K562 (cell line): ENCODE data around the gene C2orf92. TPM values are rescaled to one million over a fixed set of nuclear protein-coding genes. Genes with fewer than 3 reads are reported as not detected.

Source experiments
- ATAC-seq: fragments of 200-7000 bp; cut with Tn5 transposase; 3 replicates; pipeline ENCODE4 v1.9.1; 2020; ENCODE audit warnings: moderate library complexity
- BruUV-seq: library from RNA; stranded (reverse); fragments of 400-500 nt; replicated peaks from 2 replicates; lab custom pipeline; 2021; lab: Mats Ljungman, UMichigan
- CTCF ChIA-PET: fragments of 300-600 bp; formaldehyde crosslinking; extraction: SDS; loops from one replicate; lab custom pipeline; 2021; ENCODE audit warnings: low intra/inter-chr PET ratio; lab: Yijun Ruan, JAX
- POLR2A ChIA-PET: fragments of 300-600, 350-650 bp; sonication (Branson Sonifier 250); formaldehyde crosslinking; extraction: SDS; loops from one replicate; lab custom pipeline; 2021; ENCODE audit warnings: antibody characterized with exemption, inconsistent platforms; lab: Yijun Ruan, JAX
- DNase-seq, 4 experiments: peaks; one replicate each; pipeline versions ENCODE4 v3.0.0 to v3.0.0-alpha.2; 2011 to 2018; ENCODE audit warnings: low spot score in 3 of 4, mixed read lengths in 3 of 4; ENCODE audit errors: extremely low read depth in 1 of 4
- FAIRE-seq: peaks from 2 replicates; lab custom pipeline; 2011; peaks lifted over from hg19 to GRCh38; lab: Jason Lieb, UNC
- H2AFZ ChIP-seq: 2 replicates; pipeline ENCODE4 v1.6.0; 2011; ENCODE audit warnings: low read depth, low read length, control low read depth, inconsistent platforms
- H3K27ac ChIP-seq: fragments of 200-600 bp; 3 replicates; pipeline ENCODE4 v1.8.0; 2011; ENCODE audit warnings: low read depth, mild to moderate bottlenecking, control low read depth, inconsistent platforms, low read length, moderate library complexity, mixed read lengths; ENCODE audit errors: extremely low read depth
- H3K27me3 ChIP-seq, 2 experiments: fragments of 300-600 bp in 1 of 2; 2 replicates in 1 of 2; 3 replicates in 1 of 2; pipeline versions ENCODE4 v1.6.0 to v1.8.0; 2011; ENCODE audit warnings: inconsistent platforms in 2 of 2, low read length in 2 of 2, mild to moderate bottlenecking in 1 of 2, mixed read lengths in 1 of 2, moderate library complexity in 1 of 2; ENCODE audit not compliant: control insufficient read depth in 2 of 2, insufficient read depth in 2 of 2
- H3K36me3 ChIP-seq: fragments of 300-600 bp; 3 replicates; pipeline ENCODE4 v1.8.0; 2011; ENCODE audit warnings: mild to moderate bottlenecking, low read length, inconsistent platforms; ENCODE audit not compliant: control insufficient read depth, insufficient read depth
- H3K4me1 ChIP-seq, 2 experiments: fragments of 200-600 bp in 1 of 2; replicated peaks in 1 of 2; 2 replicates in 1 of 2; 3 replicates in 1 of 2; pipeline versions ENCODE4 v1.5.1 to v1.8.0; 2011; ENCODE audit warnings: inconsistent platforms in 2 of 2, low read length in 2 of 2, mild to moderate bottlenecking in 1 of 2, mixed read lengths in 1 of 2, moderate library complexity in 1 of 2; ENCODE audit not compliant: control insufficient read depth in 2 of 2, insufficient read depth in 2 of 2
- H3K4me2 ChIP-seq: 2 replicates; pipeline ENCODE4 v1.6.1; 2011; ENCODE audit warnings: low read length, control low read depth, inconsistent platforms, mixed read lengths; ENCODE audit not compliant: insufficient read depth
- H3K4me3 ChIP-seq: fragments of 200-600 bp; sonication (generic), shearing (Covaris generic); 2 replicates; pipeline ENCODE4 v1.5.1; 2016; ENCODE audit warnings: control low read depth, inconsistent platforms
- H3K79me2 ChIP-seq: fragments of 200-600 bp; 3 replicates; pipeline ENCODE4 v1.8.0; 2011; ENCODE audit warnings: low read length, inconsistent platforms; ENCODE audit not compliant: control insufficient read depth, insufficient read depth
- H3K9ac ChIP-seq, 2 experiments: 2 replicates each; pipeline versions ENCODE4 v1.6.0 to v1.6.1; 2011; ENCODE audit warnings: low read depth in 2 of 2, low read length in 2 of 2, control low read depth in 1 of 2, inconsistent platforms in 1 of 2, mild to moderate bottlenecking in 1 of 2, mixed read lengths in 1 of 2; ENCODE audit not compliant: insufficient read depth in 1 of 2
- H3K9me1 ChIP-seq: one replicate; pipeline ENCODE4 v1.6.0; 2011; ENCODE audit warnings: inconsistent platforms, mild to moderate bottlenecking, low read length, moderate library complexity; ENCODE audit not compliant: control insufficient read depth, insufficient read depth
- H3K9me3 ChIP-seq: replicated peaks from 2 replicates; pipeline ENCODE4 v1.5.1; 2011; ENCODE audit warnings: low read depth, low read length, inconsistent platforms; ENCODE audit not compliant: control insufficient read depth, insufficient read depth
- H4K20me1 ChIP-seq: replicated peaks from 2 replicates; pipeline ENCODE4 v1.6.1; 2011; ENCODE audit warnings: low read length, inconsistent platforms, mixed read lengths; ENCODE audit not compliant: control insufficient read depth, insufficient read depth
- COPS2 ChIP-seq: fragments of 450-650 bp; conservative IDR thresholded peaks from 2 replicates; pipeline ENCODE4 v1.6.1; 2016; ENCODE audit warnings: mild to moderate bottlenecking, moderate library complexity
- DNMT1 ChIP-seq: fragments of 450-650 bp; IDR thresholded peaks from 2 replicates; pipeline ENCODE4 v1.6.1; 2016; ENCODE audit warnings: antibody characterized with exemption, mild to moderate bottlenecking
- MECOM ChIP-seq: fragments of 250-450 bp; sonication (Bioruptor Pico); IDR thresholded peaks from 2 replicates; pipeline ENCODE4 v1.8.0; 2022; ENCODE audit warnings: inconsistent platforms
- NCOR1 ChIP-seq: fragments of 450-650 bp; IDR thresholded peaks from 2 replicates; pipeline ENCODE4 v1.6.1; 2016; ENCODE audit warnings: mild to moderate bottlenecking, moderate library complexity
- NELFE ChIP-seq: IDR thresholded peaks from 2 replicates; pipeline ENCODE4 v1.6.1; 2011; ENCODE audit warnings: mild to moderate bottlenecking; ENCODE audit not compliant: insufficient read depth, insufficient read length
- THAP12 ChIP-seq: fragments of 250-450 bp; sonication (Bioruptor Pico); IDR thresholded peaks from 2 replicates; pipeline ENCODE4 v1.9.0; 2021; ENCODE audit warnings: mild to moderate bottlenecking, inconsistent platforms
- THRAP3 ChIP-seq: fragments of 450-650 bp; IDR thresholded peaks from 2 replicates; pipeline ENCODE4 v1.6.1; 2016; ENCODE audit warnings: mild to moderate bottlenecking, inconsistent platforms, borderline replicate concordance
- ZBTB17 ChIP-seq: fragments of 450-650 bp; formaldehyde crosslinking; IDR thresholded peaks from 2 replicates; pipeline ENCODE4 v1.4.0; 2020; ENCODE audit warnings: mild to moderate bottlenecking
- ZEB2 ChIP-seq: fragments of 450-650 bp; IDR thresholded peaks from 2 replicates; pipeline ENCODE4 v1.6.1; 2016
- ZNF133 ChIP-seq: fragments of 250-450 bp; sonication (Bioruptor Pico); IDR thresholded peaks from 2 replicates; pipeline ENCODE4 v1.4.0; 2020; ENCODE audit warnings: mild to moderate bottlenecking
- ZNF239 ChIP-seq: fragments of 250-450 bp; sonication (Bioruptor Pico); IDR thresholded peaks from 2 replicates; pipeline ENCODE4 v1.4.0; 2020; ENCODE audit warnings: mild to moderate bottlenecking
- ZNF263 ChIP-seq: sonication (generic); formaldehyde crosslinking; IDR thresholded peaks from 2 replicates; pipeline ENCODE4 v1.8.0; 2022; ENCODE audit warnings: mild to moderate bottlenecking, missing genetic modification reagents, borderline replicate concordance
- ZNF408 ChIP-seq: fragments of 250-450 bp; sonication (Bioruptor Pico); IDR thresholded peaks from 2 replicates; pipeline ENCODE4 v1.4.0; 2020; ENCODE audit warnings: low read depth, mild to moderate bottlenecking, moderate library complexity
- WGBS: fragments of 100-300 bp; shearing (Covaris generic); methylation state at CpG from one replicate; pipeline ENCODE4 v1.1.6; 2016; ENCODE audit warnings: low coverage, mixed read lengths; ENCODE audit not compliant: insufficient coverage; ENCODE audit errors: missing lambda C conversion rate; 5-methylcytosine and 5-hydroxymethylcytosine counted together
- in situ Hi-C: fragments of 300-500 bp; cut with MboI; formaldehyde crosslinking; loops from 4 replicates; pipeline ENCODE4 v1.15.0; 2018; ENCODE audit warnings: inconsistent platforms, mixed read lengths
- intact Hi-C: fragments of 100-400 bp; cut with micrococcal nuclease; formaldehyde crosslinking; loops from 2 replicates; pipeline ENCODE4 v1.14.2; 2022
- polyA plus RNA-seq, 8 experiments: library from polyadenylated mRNA; depleted of rRNA in 4 of 8; stranded (reverse) in 5 of 8; unstranded in 3 of 8; fragments of >200 nt; fragmentation: Nextera tagmentation in 2 of 8; fragmentation: Illumina TruSeq in 1 of 8; extraction: Ambion mirVana in 2 of 8; extraction: Trizol in 1 of 8; gene quantifications; 2 replicates each; pipeline versions ENCODE4 v1.2.1 to v1.2.3, GENCODE V29; 2011 to 2014; ENCODE audit warnings: inconsistent platforms in 1 of 8, missing spikeins in 1 of 8
- total RNA-seq, 7 experiments: library from RNA; depleted of rRNA in 6 of 7; stranded (reverse); fragments of >200 nt in 6 of 7; fragmentation: Illumina TruSeq in 2 of 7; extraction: Trizol in 2 of 7; gene quantifications; 2 replicates each; pipeline versions ENCODE4 v1.2.1 to v1.2.3, GENCODE V29; 2011 to 2021; ENCODE audit warnings: low replicate concordance in 1 of 7

The C2orf92 gene
- total and polyA plus RNA-seq, 9 of the 15 experiments (the other 6 are each of a cell fraction or from before 2014, with no cell fraction given) = 0.65 to 6.8 (median 3.6) TPM

- H3K27me3 ChIP-seq = no peaks in the 10 kb centered on the region
- peaks cover 13 to 19% of the 10 kb centered on the region in 2 experiments for H3K4me1 ChIP-seq
- 0 out of 2 replicates have a peak, but pooled peaks cover 4% of the 10 kb centered on the region for H4K20me1 ChIP-seq
- BruUV-seq = no TSS peak
- intact Hi-C loops (loop anchor here (10.0 kb wide), 1 partner anchor 49 kb away; no protein-coding TSS in a partner anchor), in situ Hi-C loops (no loop called here)
- CTCF ChIA-PET = no interaction called here
- FAIRE-seq (no peak), DNase-seq (no peak), ATAC-seq (no peak)
- no peak for TF ChIP-seq NCOR1
- TF ChIP-seq ZNF239 = peak; percentile 94
- 0 out of 3 replicates have a peak overlapping the region, but pooled peaks have one; percentile 92 for H3K27ac ChIP-seq
- 83% methylated on average over 4 of the region's 4 CpGs for WGBS
- H3K9me1 ChIP-seq = no peaks in the 10 kb centered on the region
- H3K36me3 ChIP-seq = peaks cover 25% of the 10 kb centered on the region
- H3K9ac ChIP-seq = peak overlapping the region in 1 of 2 experiments; percentile 92; a peak in 1 of 4 replicates
- no peaks in the 10 kb centered on the region for H3K9me3 ChIP-seq
- no peak overlapping the region for H3K4me3 ChIP-seq
- peak overlapping the region; percentile 86; the same call in 1 of the 2 replicates for H3K4me2 ChIP-seq
- H3K79me2 ChIP-seq = peaks cover 32% of the 10 kb centered on the region
- peak overlapping the region; percentile 88 for H2AFZ ChIP-seq
- POLR2A ChIA-PET = interaction anchor here (1.1 to 11.8 kb wide), 3 partner anchors 8 to 20 kb away, joined by 3 to 135 read pairs (median 4); partner anchors contain the start of gene ACTR1B
These were observed 25.3 kb upstream of the C2orf92 start for GRCh38 chr2:97644023-97644717.

DNA sequence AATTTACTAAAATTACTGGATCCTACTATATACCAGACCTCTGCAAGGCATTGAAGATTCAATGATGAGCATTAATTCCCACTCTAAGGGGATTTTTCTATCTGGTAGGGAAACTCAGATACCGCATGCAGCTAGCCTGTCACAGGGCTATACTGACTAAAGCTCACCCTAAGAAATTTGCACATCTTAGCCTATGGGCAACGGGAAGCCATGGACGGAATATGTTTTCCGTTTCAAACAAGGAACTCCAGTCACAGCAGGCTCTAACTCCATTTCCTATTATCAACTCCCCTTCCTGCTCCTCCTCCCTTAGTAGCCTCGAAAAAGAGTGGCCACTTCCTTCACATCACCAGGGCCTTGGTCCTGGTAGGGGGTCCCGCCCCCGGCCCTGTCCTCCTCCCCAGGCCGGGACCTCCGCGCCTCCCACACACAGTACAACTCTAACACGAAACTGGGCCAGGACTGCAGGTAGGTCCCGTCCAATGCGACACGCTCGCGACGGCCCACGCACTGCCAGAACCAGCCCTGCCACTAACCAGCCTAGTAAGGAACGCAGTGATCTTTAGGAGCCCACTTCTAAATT, 24.3 kb upstream of the C2orf92 start:
- H3K4me3 ChIP-seq = peak overlapping the region; percentile 81
- 0 out of 2 replicates have a peak, but pooled peaks cover 4% of the 10 kb centered on the region for H4K20me1 ChIP-seq
- H3K4me1 ChIP-seq = peaks cover 13 to 19% of the 10 kb centered on the region in 2 experiments
- intact Hi-C loops (loop anchor here (1.0 to 10.0 kb wide), 2 partner anchors 19 to 50 kb away; partner anchors contain the start of gene ACTR1B), in situ Hi-C loops (no loop called here)
- peak overlapping the region; percentile 92 for H3K27ac ChIP-seq
- POLR2A ChIA-PET = interaction anchor here (0.7 to 11.8 kb wide), 10 partner anchors 10 to 73 kb away, joined by 3 to 135 read pairs (median 4); partner anchors contain the start of gene ACTR1B
- CTCF ChIA-PET = interaction anchor here (1.8 kb wide), 1 partner anchor 54 kb away, joined by 8 read pairs; no protein-coding TSS in a partner anchor
- H3K9ac ChIP-seq = peak overlapping the region; percentile 92
- H3K36me3 ChIP-seq = peaks cover 32% of the 10 kb centered on the region
- H3K27me3 ChIP-seq = no peaks in the 10 kb centered on the region
- peaks cover 32% of the 10 kb centered on the region for H3K79me2 ChIP-seq
- DNase-seq (peak; percentile 40 to 60 (median 57)), FAIRE-seq (no peak), ATAC-seq (peak; percentile 63)
- H3K4me2 ChIP-seq = peak overlapping the region; percentile 86
- H3K9me3 ChIP-seq = no peaks in the 10 kb centered on the region
- 3% methylated on average over 19 of the region's 19 CpGs for WGBS
- H2AFZ ChIP-seq = peak overlapping the region; percentile 88
- TSS peak; percentile 96 for BruUV-seq
- no peaks in the 10 kb centered on the region for H3K9me1 ChIP-seq
- TF ChIP-seq COPS2 (no peak), ZNF408 (CRISPR knock-in tag) (no peak), DNMT1 (no peak), ZEB2 (no peak), MECOM (CRISPR knock-in tag) (no peak), THRAP3 (0 out of 2 replicates have a peak, but pooled peaks have one; percentile 66), ZNF263 (CRISPR knock-in tag) (peak; percentile 47; the same call in 1 of the 2 replicates), NELFE (no peak), THAP12 (no peak), ZBTB17 (no peak), ZNF133 (CRISPR knock-in tag) (no peak)
